CD4-positive, CD25-positive, alpha-beta regulatory T cell (primary cell): Measurements from ENCODE around the gene PTCD3. TPM values are rescaled to one million over a fixed set of nuclear protein-coding genes. Genes with fewer than 3 reads are reported as not detected.

ENCODE experiments used
- ATAC-seq, 2 donors: fragments of 150-1000 bp; cut with Tn5 transposase; one replicate each; pipeline ENCODE4 v1.10.0; 2021; ENCODE audit warnings: low read depth in 2 of 2, moderate number of reproducible peaks in 2 of 2, moderate library complexity in 1 of 2
- DNase-seq, 3 donors: peaks; one replicate each; pipeline versions ENCODE4 v3.0.0 to v3.0.0-alpha.2; 2012 to 2022; ENCODE audit warnings: mixed read lengths in 1 of 3
- H3K27ac ChIP-seq: one replicate; pipeline ENCODE4 v1.7.0; 2013; ENCODE audit warnings: mild to moderate bottlenecking, low read length; ENCODE audit not compliant: insufficient read depth, poor library complexity, severe bottlenecking
- H3K27me3 ChIP-seq: one replicate; pipeline ENCODE4 v1.7.0; 2013; ENCODE audit warnings: low read length; ENCODE audit not compliant: control insufficient read depth, insufficient read depth
- H3K36me3 ChIP-seq: one replicate; pipeline ENCODE4 v1.7.0; 2013; ENCODE audit warnings: mild to moderate bottlenecking, low read length, moderate library complexity; ENCODE audit not compliant: control insufficient read depth, insufficient read depth
- H3K4me1 ChIP-seq: 2 replicates; pipeline ENCODE4 v1.7.0; 2013; ENCODE audit warnings: mild to moderate bottlenecking, low read length; ENCODE audit not compliant: insufficient read depth, control insufficient read depth, poor library complexity, severe bottlenecking
- H3K4me3 ChIP-seq: one replicate; pipeline ENCODE4 v1.7.0; 2013; ENCODE audit warnings: low read depth, mild to moderate bottlenecking, low read length, moderate library complexity
- H3K9me3 ChIP-seq, 2 experiments: 1 replicate in 1 of 2; 2 replicates in 1 of 2; pipeline ENCODE4 v1.7.0; 2013; ENCODE audit warnings: low read length in 2 of 2, mild to moderate bottlenecking in 1 of 2, moderate library complexity in 1 of 2; ENCODE audit not compliant: control insufficient read depth in 2 of 2
- H3K27ac Mint-ChIP-seq, 3 donors: one replicate each; pipeline ENCODE4 v1.8.0; 2020 to 2022; ENCODE audit warnings: mild to moderate bottlenecking in 3 of 3, mixed read lengths in 3 of 3, moderate library complexity in 2 of 3
- H3K27me3 Mint-ChIP-seq: one replicate; pipeline ENCODE4 v1.8.0; 2022; ENCODE audit warnings: mild to moderate bottlenecking, mixed read lengths
- H3K36me3 Mint-ChIP-seq: one replicate; pipeline ENCODE4 v1.8.0; 2020; ENCODE audit warnings: mixed read lengths
- H3K4me1 Mint-ChIP-seq, 4 donors: one replicate each; pipeline ENCODE4 v1.8.0; 2020 to 2022; ENCODE audit warnings: mixed read lengths in 4 of 4, mild to moderate bottlenecking in 1 of 4
- H3K4me3 Mint-ChIP-seq, 4 donors: one replicate each; pipeline ENCODE4 v1.8.0; 2020 to 2022; ENCODE audit warnings: mild to moderate bottlenecking in 4 of 4, mixed read lengths in 4 of 4, moderate library complexity in 3 of 4
- H3K9me3 Mint-ChIP-seq, 7 donors: one replicate each; pipeline ENCODE4 v1.8.0; 2020 to 2022; ENCODE audit warnings: mixed read lengths in 7 of 7, mild to moderate bottlenecking in 3 of 7, moderate library complexity in 2 of 7
- polyA plus RNA-seq, 4 donors: library from polyadenylated mRNA; unstranded; fragments of 300-500 nt; fragmentation: Illumina TruSeq; gene quantifications; one replicate each; pipeline ENCODE4 v1.2.3, GENCODE V29; 2021
- total RNA-seq: library from RNA; stranded (reverse); gene quantifications from one replicate; pipeline ENCODE4 v1.2.3, GENCODE V29; 2022

PTCD3 gene
- total and polyA plus RNA-seq, 5 donors from 2014 or later: 39.6 to 147 (median 45.9) TPM

DNA sequence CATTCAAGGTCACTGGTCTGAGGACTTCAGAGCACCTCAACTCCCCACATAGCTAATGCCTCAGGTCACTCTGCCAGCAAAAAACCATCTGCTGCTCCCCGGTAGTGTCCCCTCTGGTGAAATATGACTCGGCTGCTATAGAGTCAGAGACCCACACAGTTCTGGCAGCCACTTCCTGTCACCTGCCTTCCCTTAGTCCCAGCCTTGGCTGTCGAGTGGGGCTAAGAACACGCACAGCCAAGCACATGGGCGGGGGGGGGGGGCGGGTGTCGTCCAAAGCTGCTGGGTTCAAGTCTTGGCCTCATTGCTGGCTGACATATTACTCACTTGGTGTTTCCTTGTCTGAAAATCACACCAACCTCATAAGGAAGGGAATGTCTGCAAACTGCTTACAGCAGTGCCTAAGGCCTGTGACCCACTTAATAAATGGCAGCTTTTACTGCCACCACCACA lies 37.9 kb upstream of the PTCD3 start:
- Mint-ChIP-seq H3K4me3 (peak overlapping the region in 2 of 4 donors; percentile 17 to 56), H3K36me3 (peaks cover 59% of the 10 kb centered on the region), H3K27ac (peak overlapping the region; percentile 19 to 80 (median 68)), H3K9me3 (peaks cover 0 to 4% (median 3%) of the 10 kb centered on the region in 7 donors), H3K27me3 (no peaks in the 10 kb centered on the region), H3K4me1 (peaks cover 6 to 23% (median 10%) of the 10 kb centered on the region in 4 donors)
- Histone ChIP-seq H3K4me1 (peaks cover 11% of the 10 kb centered on the region), H3K27ac (peak overlapping the region; percentile 34), H3K27me3 (no peaks in the 10 kb centered on the region), H3K4me3 (peak overlapping the region; percentile 11), H3K36me3 (peaks cover 57% of the 10 kb centered on the region), H3K9me3 (peaks cover 0 to 2% of the 10 kb centered on the region in 2 experiments)
- ATAC-seq (peak; percentile 95 to 96), DNase-seq (peak in 2 of 3 donors; percentile 48 to 83)

DNA sequence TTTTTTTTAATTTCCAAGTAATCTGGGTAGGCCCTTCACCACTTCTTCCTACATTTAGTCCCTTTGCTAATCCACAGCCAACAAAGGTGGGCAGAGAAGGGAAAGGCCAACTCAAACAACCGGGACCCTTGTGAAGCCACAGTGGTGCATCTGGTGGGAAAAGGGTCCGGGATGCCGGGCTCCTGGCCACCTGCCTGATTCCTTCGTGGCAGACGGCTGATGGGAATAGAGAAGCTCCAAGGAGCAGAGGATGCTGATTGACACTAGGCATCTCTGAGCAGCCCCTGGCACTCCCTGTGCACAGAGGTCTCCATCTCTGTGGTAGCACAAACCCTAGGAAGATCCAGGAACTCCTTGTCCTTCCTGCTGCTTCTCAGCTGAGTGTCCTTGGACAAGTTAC lies 37.4 kb upstream of the PTCD3 start:
- Histone ChIP-seq H3K4me3 (peak overlapping the region; percentile 11), H3K9me3 (peaks cover 0 to 2% of the 10 kb centered on the region in 2 experiments), H3K4me1 (peaks cover 11% of the 10 kb centered on the region), H3K27ac (peak overlapping the region; percentile 34), H3K27me3 (no peaks in the 10 kb centered on the region), H3K36me3 (peaks cover 56% of the 10 kb centered on the region)
- Mint-ChIP-seq H3K9me3 (peaks cover 0 to 4% (median 0%) of the 10 kb centered on the region in 7 donors), H3K27ac (peak overlapping the region in 1 of 3 donors; percentile 19), H3K36me3 (peaks cover 59% of the 10 kb centered on the region), H3K4me3 (no peak overlapping the region), H3K27me3 (no peaks in the 10 kb centered on the region), H3K4me1 (peaks cover 6 to 23% (median 10%) of the 10 kb centered on the region in 4 donors)
- ATAC-seq (no peak), DNase-seq (no peak)

DNA sequence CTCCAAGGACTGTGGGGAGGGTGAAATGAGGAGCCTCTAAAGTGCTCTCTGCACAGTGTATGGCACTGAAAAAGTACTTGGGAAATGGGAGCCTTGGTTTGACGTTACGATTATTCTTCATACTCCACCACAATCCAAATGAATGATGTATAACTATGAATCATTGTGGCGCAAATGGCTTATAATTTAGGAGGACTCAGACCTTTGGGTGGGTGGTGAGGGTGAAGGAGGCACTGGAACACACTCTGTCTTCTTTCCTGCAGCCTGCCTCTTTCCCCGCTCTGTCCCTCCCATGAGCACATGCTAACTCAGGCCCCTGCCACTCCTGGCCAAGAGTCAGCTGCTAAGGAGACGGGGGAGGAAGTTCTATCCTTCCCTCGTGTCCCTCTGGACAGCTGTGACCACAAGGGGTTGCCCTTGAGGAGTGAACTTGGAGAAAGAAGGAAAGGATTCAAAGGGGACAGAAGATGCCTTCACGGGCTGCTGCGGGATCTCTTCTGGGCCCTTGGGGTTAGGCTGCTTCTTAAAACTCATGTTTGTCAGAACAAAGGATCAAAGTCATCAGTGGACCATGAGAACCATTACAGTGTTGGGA lies 36.8 kb upstream of the PTCD3 start:
- H3K27me3 Mint-ChIP-seq: no peaks in the 10 kb centered on the region
- H3K27me3 ChIP-seq: no peaks in the 10 kb centered on the region
- no peak overlapping the region for H3K4me3 ChIP-seq
- no peak for DNase-seq
- H3K27ac Mint-ChIP-seq: no peak overlapping the region
- peaks cover 6 to 23% (median 10%) of the 10 kb centered on the region in 4 donors for H3K4me1 Mint-ChIP-seq
- H3K27ac ChIP-seq: no peak overlapping the region
- H3K9me3 ChIP-seq: peaks cover 0 to under 1% of the 10 kb centered on the region in 2 experiments
- peaks cover 56% of the 10 kb centered on the region for H3K36me3 Mint-ChIP-seq
- H3K4me1 ChIP-seq: peaks cover 11% of the 10 kb centered on the region
- ATAC-seq: no peak
- peaks cover 0 to 4% (median 0%) of the 10 kb centered on the region in 7 donors for H3K9me3 Mint-ChIP-seq
- no peak overlapping the region for H3K4me3 Mint-ChIP-seq
- peaks cover 51% of the 10 kb centered on the region for H3K36me3 ChIP-seq

DNA sequence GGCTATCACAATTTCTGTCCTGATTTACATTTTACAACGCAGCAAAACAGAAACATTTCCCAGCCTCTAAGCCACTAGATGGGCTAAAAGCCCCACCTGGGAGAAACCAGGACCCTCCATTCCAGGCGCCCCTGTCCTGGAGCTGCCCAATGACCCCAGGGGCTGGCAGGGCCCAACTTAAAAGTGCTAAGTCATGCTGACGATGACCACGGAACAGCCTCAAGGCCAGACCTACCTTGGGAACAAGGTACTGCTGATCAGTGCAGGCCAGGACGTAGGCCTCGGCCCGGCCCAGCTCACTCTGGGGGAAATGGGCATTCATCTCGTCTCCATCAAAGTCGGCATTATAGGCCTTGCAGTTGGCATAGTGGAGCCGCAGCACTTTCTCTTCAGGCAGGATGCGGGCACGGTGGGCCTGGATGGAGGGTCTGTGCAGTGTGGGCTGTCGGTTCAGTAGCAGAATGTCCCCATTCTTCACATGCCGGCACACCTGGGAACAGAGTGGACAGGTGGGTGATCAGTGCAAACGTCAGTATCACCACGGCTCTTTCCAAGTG lies 36.2 kb upstream of the PTCD3 start:
- H3K4me1 ChIP-seq: peaks cover 11% of the 10 kb centered on the region
- Mint-ChIP-seq H3K27me3 (no peaks in the 10 kb centered on the region), H3K4me3 (no peak overlapping the region), H3K4me1 (peaks cover 6 to 23% (median 10%) of the 10 kb centered on the region in 4 donors), H3K36me3 (peaks cover 54% of the 10 kb centered on the region), H3K27ac (no peak overlapping the region), H3K9me3 (peaks cover 0 to 4% (median 0%) of the 10 kb centered on the region in 7 donors)
- no peak for ATAC-seq
- H3K36me3 ChIP-seq: peaks cover 45% of the 10 kb centered on the region
- H3K27ac ChIP-seq: no peak overlapping the region
- H3K4me3 ChIP-seq: no peak overlapping the region
- H3K27me3 ChIP-seq: no peaks in the 10 kb centered on the region
- H3K9me3 ChIP-seq: no peaks in the 10 kb centered on the region
- DNase-seq: no peak

DNA sequence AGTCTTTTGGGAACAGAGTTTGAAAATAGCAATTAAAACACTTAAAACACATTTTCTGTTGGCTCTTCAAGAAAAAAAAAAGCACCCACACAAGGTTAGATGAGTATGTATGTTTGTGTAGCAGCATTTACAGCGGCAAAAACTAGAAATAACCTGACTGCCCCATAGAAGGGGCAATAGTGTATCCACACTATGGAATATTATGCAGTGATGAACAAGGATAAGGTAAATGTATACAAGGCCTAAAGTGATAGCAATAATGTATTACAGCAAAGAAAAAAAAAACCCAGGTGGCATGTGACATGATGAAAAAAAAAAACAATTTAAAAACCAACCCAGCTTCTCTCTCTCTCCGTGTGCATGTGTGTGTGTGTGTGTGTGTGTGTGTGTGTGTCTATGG lies 35.2 kb upstream of the PTCD3 start:
- ATAC-seq (no peak), DNase-seq (no peak)
- Histone ChIP-seq H3K4me3 (no peak overlapping the region), H3K4me1 (peaks cover 11% of the 10 kb centered on the region), H3K27me3 (no peaks in the 10 kb centered on the region), H3K9me3 (no peaks in the 10 kb centered on the region), H3K27ac (no peak overlapping the region), H3K36me3 (peaks cover 35% of the 10 kb centered on the region)
- Mint-ChIP-seq H3K4me3 (no peak overlapping the region), H3K36me3 (peaks cover 44% of the 10 kb centered on the region), H3K9me3 (peaks cover 0 to 3% (median 0%) of the 10 kb centered on the region in 7 donors), H3K27me3 (no peaks in the 10 kb centered on the region), H3K27ac (no peak overlapping the region), H3K4me1 (peaks cover 6 to 23% (median 10%) of the 10 kb centered on the region in 4 donors)

DNA sequence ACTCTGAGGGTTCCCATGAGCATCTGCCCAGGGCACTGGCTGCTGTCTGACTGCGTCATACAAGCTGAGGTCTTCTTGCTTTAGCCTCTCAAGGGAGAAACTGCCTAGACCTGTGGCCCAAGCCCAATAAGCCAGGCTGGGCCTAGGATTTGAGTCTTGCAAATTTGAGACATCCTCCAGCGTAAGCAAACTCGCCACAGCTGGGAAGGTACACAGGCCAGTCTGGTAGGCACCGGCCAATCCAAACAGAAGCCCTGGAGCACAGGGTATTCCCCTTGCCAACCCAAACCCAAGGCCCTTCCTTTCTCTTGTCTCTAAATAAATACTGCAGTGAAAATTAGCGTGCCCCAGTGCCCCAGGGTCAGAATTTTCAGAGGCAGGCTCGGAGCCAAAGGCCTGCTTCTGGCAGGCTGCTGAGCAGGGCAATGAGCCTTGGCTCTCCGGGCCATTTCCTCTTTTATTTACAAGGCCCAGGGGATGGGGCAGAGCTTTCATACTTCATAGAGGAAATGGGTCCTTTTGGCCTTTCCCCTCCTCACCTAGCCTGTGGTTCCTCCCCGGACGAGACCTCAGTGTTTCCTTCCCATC lies 33.7 kb upstream of the PTCD3 start:
- peaks cover 6 to 19% (median 9%) of the 10 kb centered on the region in 4 donors for H3K4me1 Mint-ChIP-seq
- no peaks in the 10 kb centered on the region for H3K27me3 ChIP-seq
- peaks cover 34% of the 10 kb centered on the region for H3K36me3 ChIP-seq
- H3K4me1 ChIP-seq: peaks cover 11% of the 10 kb centered on the region
- H3K9me3 ChIP-seq: no peaks in the 10 kb centered on the region
- DNase-seq: no peak
- no peaks in the 10 kb centered on the region for H3K27me3 Mint-ChIP-seq
- H3K4me3 Mint-ChIP-seq: no peak overlapping the region
- no peak overlapping the region for H3K4me3 ChIP-seq
- H3K27ac ChIP-seq: no peak overlapping the region
- ATAC-seq: no peak
- peak overlapping the region; percentile 4 to 20 (median 5) for H3K27ac Mint-ChIP-seq
- H3K36me3 Mint-ChIP-seq: peaks cover 44% of the 10 kb centered on the region
- peaks cover 0 to 3% (median 0%) of the 10 kb centered on the region in 7 donors for H3K9me3 Mint-ChIP-seq

DNA sequence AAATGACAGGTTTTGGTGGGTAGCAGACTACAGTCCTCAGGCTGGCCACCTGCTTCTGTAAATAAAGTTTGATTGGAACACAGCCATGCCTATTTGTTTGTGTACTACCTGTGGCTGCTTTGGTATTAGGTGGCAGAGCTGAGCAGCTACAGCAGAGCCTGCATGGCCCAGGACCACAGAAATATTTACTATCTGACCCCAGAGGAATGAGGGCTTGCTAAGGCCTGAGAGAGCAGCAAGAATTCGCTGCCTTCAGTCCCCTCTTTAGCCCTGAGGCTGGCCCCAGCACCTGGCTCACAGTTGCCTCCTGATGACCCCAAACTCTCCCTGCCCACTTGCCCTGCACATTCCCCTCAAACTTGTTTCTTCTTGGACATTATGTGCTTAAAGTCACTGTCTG lies 32.8 kb upstream of the PTCD3 start:
- peak overlapping the region in 1 of 3 donors; percentile 31 for H3K27ac Mint-ChIP-seq
- peaks cover 36% of the 10 kb centered on the region for H3K36me3 ChIP-seq

More for the DNA sequence above, 32.8 kb upstream of the PTCD3 start:
- DNase-seq: no peak
- peaks cover 49% of the 10 kb centered on the region for H3K36me3 Mint-ChIP-seq
- no peaks in the 10 kb centered on the region for H3K27me3 ChIP-seq
- no peak for ATAC-seq
- H3K4me3 ChIP-seq: no peak overlapping the region
- no peaks in the 10 kb centered on the region for H3K9me3 ChIP-seq
- no peaks in the 10 kb centered on the region for H3K27me3 Mint-ChIP-seq
- peaks cover 0 to 3% (median 0%) of the 10 kb centered on the region in 7 donors for H3K9me3 Mint-ChIP-seq
- no peak overlapping the region for H3K27ac ChIP-seq
- no peak overlapping the region for H3K4me3 Mint-ChIP-seq
- H3K4me1 ChIP-seq: peaks cover 7% of the 10 kb centered on the region
- H3K4me1 Mint-ChIP-seq: peaks cover under 1 to 12% (median 1%) of the 10 kb centered on the region in 4 donors
